ENCODE data around the gene GPATCH2L. TPM values are rescaled to one million over a fixed set of nuclear protein-coding genes. Genes with fewer than 3 reads are reported as not detected.

Gene GPATCH2L
- polyA plus RNA-seq, 2 of the 4 experiments (the other 2 are of a cell fraction) = 19.6 to 30.9 TPM

GRCh38 chr14:76138758-76139723 lies 12.7 kb upstream of the GPATCH2L start:
- no peaks in the 10 kb centered on the region for H3K4me1 ChIP-seq
- no peak overlapping the region for H3K27ac ChIP-seq
- no peaks in the 10 kb centered on the region for H3K9me3 ChIP-seq
- CTCF ChIA-PET = no interaction called here
- POLR2A ChIA-PET = no interaction called here
- no peak for TF ChIP-seq HOXB13 (CRISPR knock-in tag; IDR thresholded peaks at IDR 0.05; ENCODE audit: low read depth)
- TF ChIP-seq ZFP36 (IDR thresholded peaks at IDR 0.05; ENCODE audit: borderline replicate concordance, partially characterized antibody) = no peak
- TF ChIP-seq POLR2A (IDR thresholded peaks at IDR 0.05; ENCODE audit: low read length) = no peak
- no peak for TF ChIP-seq KDM1A (IDR thresholded peaks at IDR 0.05; ENCODE audit: low read depth)
- no peak for TF ChIP-seq CHD2 (IDR thresholded peaks at IDR 0.05; ENCODE audit: low read length, partially characterized antibody)
- TF ChIP-seq RCOR1 (IDR thresholded peaks at IDR 0.05; ENCODE audit: low read depth, low read length) = no peak
- no peak for TF ChIP-seq HEYL (CRISPR knock-in tag; IDR thresholded peaks at IDR 0.05)
- no peak for TF ChIP-seq JUNB (IDR thresholded peaks at IDR 0.05)
- TF ChIP-seq MAX (IDR thresholded peaks at IDR 0.05) = no peak
- TF ChIP-seq BHLHE40 (IDR thresholded peaks at IDR 0.05; ENCODE audit: low read depth, low read length) = no peak
- TF ChIP-seq JUN (IDR thresholded peaks at IDR 0.05) = no peak
- WGBS (ENCODE audit: missing lambda C conversion rate) = 60% methylated on average over 50 of the region's 50 CpGs
- no peak overlapping the region for H3K4me3 ChIP-seq
- DNase-seq (ENCODE audit: low read depth in 1 of 2, low spot score in 1 of 2) = no peak
- no peak for FAIRE-seq
- ATAC-seq = no peak
- no peak overlapping the region for H3K4me2 ChIP-seq

- ATAC-seq (no peak), FAIRE-seq (no peak), DNase-seq (ENCODE audit: low read depth in 1 of 2, low spot score in 1 of 2) (no peak)
- ChIA-PET POLR2A (no interaction called here), CTCF (no interaction called here)
- Histone ChIP-seq H3K9me3 (no peaks in the 10 kb centered on the region), H3K27ac (no peak overlapping the region), H3K4me3 (no peak overlapping the region), H3K4me1 (no peaks in the 10 kb centered on the region), H3K4me2 (no peak overlapping the region)
- 4% methylated on average over 2 of the region's 2 CpGs for WGBS (ENCODE audit: missing lambda C conversion rate)
- TF ChIP-seq EHMT2 (IDR thresholded peaks at IDR 0.05; ENCODE audit: low read depth) (no peak), PHF8 (IDR thresholded peaks at IDR 0.05; ENCODE audit: borderline replicate concordance, low read depth) (no peak), CTCF (IDR thresholded peaks at IDR 0.05) (no peak), E2F6 (IDR thresholded peaks at IDR 0.05; ENCODE audit: borderline replicate concordance, low read depth) (no peak), POLR2A (IDR thresholded peaks at IDR 0.05; ENCODE audit: low read length) (no peak), MAX (IDR thresholded peaks at IDR 0.05) (no peak), ELK1 (IDR thresholded peaks at IDR 0.05; ENCODE audit: low read depth, low read length) (no peak), HOXB5 (CRISPR knock-in tag; IDR thresholded peaks at IDR 0.05) (no peak), ZC3H11A (IDR thresholded peaks at IDR 0.05) (no peak), HES2 (IDR thresholded peaks at IDR 0.05) (no peak), HOXA7 (CRISPR knock-in tag; IDR thresholded peaks at IDR 0.05) (no peak), JUN (IDR thresholded peaks at IDR 0.05) (no peak), CBX8 (IDR thresholded peaks at IDR 0.05) (no peak), TP53 (CRISPR knock-in tag; IDR thresholded peaks at IDR 0.05) (no peak), EHF (CRISPR knock-in tag; IDR thresholded peaks at IDR 0.05) (no peak), ZFP36 (IDR thresholded peaks at IDR 0.05; ENCODE audit: borderline replicate concordance, partially characterized antibody) (no peak), RAD21 (conservative IDR thresholded peaks at IDR 0.05 in 1 of 2, IDR thresholded peaks at IDR 0.05 in 1 of 2) (no peak), USF2 (IDR thresholded peaks at IDR 0.05) (no peak)
Measured at GRCh38 chr14:76143642-76144041, 8.1 kb upstream of the GPATCH2L start.

Measured in A549 (cell line).